HG02870 (cell line): Measurements from ENCODE around the gene IPO8.

Experiments
- ATAC-seq: cut with Tn5 transposase; IDR thresholded peaks from one replicate; pipeline ENCODE4 v1.9.1; 2021; ENCODE audit warnings: mild to moderate bottlenecking, moderate library complexity; ENCODE audit not compliant: unreplicated experiment

Gene IPO8

GRCh38 chr12:30695199-30696102 is at the start of gene IPO8:
IPO8 (minus strand) TSS chr12:30695869; CDS start chr12:30695647, 222 bp downstream.
- peak; percentile 70 for ATAC-seq

DNA sequence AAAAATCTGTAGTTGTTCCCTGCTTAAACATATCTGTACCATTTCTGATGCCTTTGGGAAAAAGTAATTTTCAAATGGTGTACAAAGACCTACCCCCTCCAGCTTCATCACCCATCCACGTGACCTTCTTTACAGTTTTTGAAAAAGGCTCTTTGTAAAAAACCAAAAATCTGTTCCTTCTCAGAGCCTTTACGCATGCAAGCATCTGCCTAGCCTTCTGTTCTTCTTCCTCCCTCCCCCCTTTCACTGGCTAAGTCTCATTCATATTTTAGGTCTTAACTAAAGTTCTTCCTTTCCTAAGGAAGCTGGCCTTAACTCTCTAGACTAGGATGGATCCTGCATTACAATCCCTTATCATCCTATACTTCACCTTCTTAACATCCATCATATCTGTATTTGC is 48.7 kb upstream of the IPO8 start:
- ATAC-seq = no peak

- no peak for ATAC-seq
These were observed 44.6 kb upstream of the IPO8 start for GRCh38 chr12:30740274-30740673.

DNA sequence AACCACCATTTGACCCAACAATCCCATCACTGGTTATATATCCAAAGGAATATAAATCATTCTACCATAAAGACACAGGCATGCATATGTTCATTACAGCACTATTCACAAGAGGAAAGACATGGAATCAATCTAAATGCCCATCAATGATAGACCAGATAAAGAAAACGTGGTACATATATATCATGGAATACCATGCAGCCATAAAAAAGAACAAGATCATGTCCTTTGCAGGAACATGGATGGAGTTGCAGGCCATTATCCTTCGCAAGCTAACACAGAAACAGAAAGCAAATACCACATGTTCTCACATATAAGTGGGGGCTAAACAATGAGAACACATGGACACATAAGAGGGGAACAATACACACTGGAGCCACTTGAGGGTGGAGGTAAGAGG is 43.4 kb upstream of the IPO8 start:
- no peak for ATAC-seq

GRCh38 chr12:30732954-30733637 is 37.4 kb upstream of the IPO8 start:
- ATAC-seq = no peak

DNA sequence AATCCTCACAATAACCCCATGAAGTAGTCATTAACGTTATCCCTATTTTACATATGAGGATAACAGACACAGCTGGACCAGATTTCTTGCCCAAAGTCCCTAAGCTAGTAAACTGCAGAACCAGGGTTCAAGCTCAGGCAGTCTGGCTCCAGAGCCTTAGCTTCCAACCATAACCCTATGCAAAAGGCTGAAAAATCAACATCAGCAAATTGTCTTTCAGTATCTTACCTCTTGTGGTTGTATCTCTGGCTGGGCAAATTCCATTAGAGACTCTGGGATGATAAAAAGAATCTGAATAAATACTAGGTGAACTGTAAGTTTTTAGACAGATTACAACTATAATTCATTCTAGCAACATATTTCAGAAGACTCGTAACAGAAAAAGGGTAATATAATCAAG is 34.3 kb upstream of the IPO8 start:
- ATAC-seq = no peak

DNA sequence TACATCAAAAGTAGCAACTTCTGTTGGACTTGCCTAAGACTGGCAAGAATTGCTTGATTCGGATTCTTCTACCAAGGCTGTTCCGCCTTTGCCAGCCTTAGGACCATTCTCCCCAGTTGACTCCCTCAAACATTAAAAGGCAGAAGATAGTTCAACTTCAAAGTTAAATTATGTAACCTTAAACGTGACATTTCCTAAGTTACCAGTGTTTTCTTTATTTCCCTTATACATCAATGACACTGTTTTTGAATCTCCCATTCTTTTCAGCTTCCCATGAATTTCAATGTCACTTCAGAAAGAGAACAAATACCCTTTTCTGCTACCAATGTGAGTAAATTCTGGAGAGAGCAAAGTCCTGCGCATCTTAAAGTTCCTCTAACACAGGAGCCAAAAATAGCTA is 33.9 kb upstream of the IPO8 start:
- ATAC-seq = no peak

- ATAC-seq = no peak
These were observed 31.0 kb upstream of the IPO8 start for GRCh38 chr12:30726647-30727046.

DNA sequence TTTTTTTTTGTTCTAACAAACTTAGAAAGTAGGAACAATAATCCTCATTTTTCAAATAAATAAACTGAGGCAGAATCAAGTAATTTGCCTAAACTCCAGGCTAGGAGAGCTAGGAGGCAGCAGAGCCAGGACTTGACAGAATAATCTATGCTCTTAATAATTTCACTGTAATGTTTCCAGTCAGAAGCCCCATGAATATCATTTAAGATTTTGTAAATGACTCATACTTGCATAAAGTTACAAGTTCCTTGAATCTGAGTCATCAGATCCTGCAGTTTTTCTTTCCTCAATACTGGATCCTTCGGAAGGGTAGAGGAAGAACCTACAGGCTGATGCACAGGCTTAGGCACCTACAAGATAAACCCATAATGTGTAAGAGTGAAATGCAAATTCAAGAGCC is 30.1 kb upstream of the IPO8 start:
- ATAC-seq = no peak

GRCh38 chr12:30719060-30719459 is 23.4 kb upstream of the IPO8 start:
- ATAC-seq = no peak

GRCh38 chr12:30707613-30708342 is 12.1 kb upstream of the IPO8 start:
- no peak for ATAC-seq

GRCh38 chr12:30706476-30706875 is 10.8 kb upstream of the IPO8 start:
- no peak for ATAC-seq

DNA sequence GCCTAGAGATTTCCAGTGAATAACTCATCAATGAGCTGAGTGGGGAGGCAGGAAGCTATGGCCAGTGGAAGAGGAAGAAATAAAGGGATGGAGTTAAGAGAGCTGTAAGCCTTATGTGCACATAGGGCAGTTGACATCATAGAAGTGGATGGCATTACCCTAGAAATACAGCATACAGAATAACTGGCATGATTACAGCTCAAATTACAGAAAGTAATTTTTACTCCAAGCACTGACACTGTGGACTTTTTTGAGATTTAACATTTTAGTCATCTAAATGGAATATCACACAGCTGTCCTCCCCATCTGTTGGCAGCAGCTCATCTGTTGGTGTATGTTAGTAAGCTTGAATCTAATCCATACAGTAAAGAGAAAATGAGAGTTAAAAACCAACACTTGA is 5.4 kb upstream of the IPO8 start:
- no peak for ATAC-seq

DNA sequence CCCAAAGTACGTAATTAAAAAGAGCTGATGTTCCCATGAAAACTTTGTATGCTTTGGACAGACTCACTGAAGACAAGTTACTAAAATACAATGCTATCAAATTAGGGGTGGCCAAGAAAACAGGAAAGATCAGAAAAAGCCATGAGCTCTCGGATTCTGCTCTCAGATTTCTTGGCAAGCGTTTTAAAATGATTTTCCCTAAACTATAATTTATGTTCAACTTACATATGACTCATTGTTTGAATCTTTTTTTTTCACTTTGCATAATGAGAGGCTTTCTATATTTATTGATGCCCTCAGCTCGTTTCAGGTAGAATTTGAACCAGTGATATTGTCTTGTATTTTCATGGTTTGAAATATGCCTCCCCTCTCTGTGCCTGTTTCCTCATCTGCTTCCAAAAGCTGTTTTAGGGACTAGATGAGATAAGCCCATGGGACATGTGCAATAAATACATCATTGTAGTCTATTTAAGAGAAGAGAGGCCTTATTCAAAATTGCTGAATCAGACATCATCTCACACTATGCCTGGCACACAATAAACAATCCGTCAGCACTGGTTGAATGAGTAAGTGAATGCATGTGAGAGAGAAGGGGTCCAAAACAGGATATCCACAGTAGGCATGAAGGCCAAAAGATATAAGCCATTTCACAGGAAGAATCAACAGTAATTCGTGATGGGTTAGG is 4.7 kb upstream of the IPO8 start:
- ATAC-seq = no peak

DNA sequence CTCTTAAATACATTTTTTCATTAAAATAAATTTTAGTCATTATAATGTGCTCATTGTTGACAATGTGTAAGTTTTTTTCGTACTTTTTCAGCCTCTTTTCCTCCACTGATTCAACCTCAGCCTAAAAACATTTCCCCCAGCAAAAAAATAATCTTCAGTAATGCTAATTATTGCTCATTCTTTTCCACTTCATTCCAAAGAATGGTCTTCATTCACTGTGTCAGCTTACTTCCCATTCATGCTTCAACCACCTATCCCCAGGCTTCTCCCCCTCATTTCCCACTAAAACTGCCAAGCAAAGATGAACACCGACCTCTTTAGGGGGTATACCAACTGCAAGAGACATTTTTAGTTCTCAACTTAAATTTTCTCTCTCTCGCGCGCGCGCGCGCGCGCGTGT is 2.7 kb upstream of the IPO8 start:
- no peak for ATAC-seq

GRCh38 chr12:30696943-30697342 is 1.3 kb upstream of the IPO8 start:
- ATAC-seq = no peak

DNA sequence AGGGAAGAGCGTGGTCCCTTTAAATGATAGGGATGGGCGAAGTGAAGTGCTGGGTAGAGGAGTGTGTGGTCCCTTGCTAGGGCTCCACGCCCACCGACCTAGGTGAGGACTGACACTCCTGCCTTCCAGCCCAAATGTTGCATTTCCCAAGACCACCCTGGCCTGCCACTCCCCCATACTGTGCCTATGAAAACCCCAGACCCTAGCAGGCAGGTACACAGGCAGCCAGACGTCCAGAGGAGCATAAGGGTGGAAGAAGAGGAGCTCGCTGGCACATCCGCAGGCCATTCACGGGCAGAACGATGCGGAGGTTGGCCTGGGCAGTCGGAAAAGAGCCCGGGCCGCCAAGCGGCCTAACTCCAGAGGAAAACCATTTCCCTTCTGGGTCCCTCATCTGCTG is 817 bp upstream of the IPO8 start:
- no peak for ATAC-seq

GRCh38 chr12:30696103-30696408 is 387 bp upstream of the IPO8 start:
- ATAC-seq = peak; percentile 30

DNA sequence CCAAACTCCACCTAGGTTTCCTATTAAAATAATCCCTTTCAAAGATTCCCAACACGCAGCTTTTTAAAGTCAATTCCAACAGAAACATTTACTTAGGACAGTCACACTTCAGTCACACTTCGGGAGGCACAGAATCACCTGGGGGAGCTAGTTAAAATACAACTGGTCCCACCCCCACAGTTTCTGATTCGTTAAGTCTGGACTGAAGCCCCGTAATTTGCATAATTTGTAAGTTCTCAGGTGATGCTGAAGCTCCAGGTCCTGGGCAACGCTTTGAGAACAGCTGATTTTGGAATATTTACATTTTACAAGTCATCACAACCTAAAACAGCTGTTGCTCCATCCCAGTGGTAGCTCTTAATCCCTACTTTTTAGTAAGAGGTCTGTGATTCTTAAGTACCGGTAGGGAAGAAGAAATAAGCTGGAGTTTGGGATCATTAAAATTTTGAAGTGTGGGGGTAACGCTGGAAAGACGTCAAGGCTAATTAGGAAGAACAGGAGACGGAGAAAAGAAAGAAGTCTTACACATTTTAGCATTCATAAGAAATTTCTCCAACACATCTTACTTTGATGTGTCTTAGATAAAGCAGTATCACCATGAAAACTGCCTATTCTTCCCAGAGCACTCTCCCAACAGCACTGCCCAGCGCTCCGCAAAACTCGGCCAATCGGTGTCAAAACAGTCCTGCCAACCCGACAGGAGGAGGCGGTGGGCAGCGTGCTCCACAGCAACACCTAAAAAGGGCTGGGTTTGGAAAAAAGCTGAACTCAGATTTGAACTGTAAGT is 1.1 kb downstream of the IPO8 start:
- peak; percentile 28 for ATAC-seq

GRCh38 chr12:30692470-30692869 is 3.2 kb downstream of the IPO8 start:
- no peak for ATAC-seq
